MM.1S (cell line): ENCODE data around the gene ACER1.

Experiments
- CTCF ChIP-seq: fragments of 300-600 bp; sonication (generic); IDR thresholded peaks from 2 replicates; pipeline ENCODE4 v1.5.1; 2016; ENCODE audit warnings: antibody characterized with exemption, low read length, mixed read lengths
- EZH2phosphoT487 ChIP-seq: fragments of 300-600 bp; sonication (generic); IDR thresholded peaks from 2 replicates; pipeline ENCODE4 v1.6.1; 2018; ENCODE audit warnings: antibody characterized with exemption, low read length

GRCh38 chr19:6272411-6272791 lies 61.0 kb downstream of the ACER1 start:
- no peak for TF ChIP-seq CTCF
- TF ChIP-seq EZH2phosphoT487 = no peak
